ENCODE results near the gene PDE3B. TPM values are rescaled to one million over a fixed set of nuclear protein-coding genes. Genes with fewer than 3 reads are reported as not detected.

PDE3B gene
- total and polyA plus RNA-seq, 2 of the 8 experiments (the other 6 are each of a cell fraction or from before 2014, with no cell fraction given), result 2.7 to 10.9 TPM

- no peaks in the 10 kb centered on the region for H3K36me3 ChIP-seq (ENCODE audit: control insufficient read depth in 2 of 4, insufficient read depth in 4 of 4, low read length in 3 of 4)
- H3K23ac ChIP-seq (ENCODE audit: insufficient read length), result no peak overlapping the region
- H4K20me1 ChIP-seq (replicated peaks in 1 of 2; ENCODE audit: control insufficient read depth in 1 of 2, insufficient read depth in 2 of 2, low read length in 2 of 2), result no peaks in the 10 kb centered on the region
- ChIA-PET POLR2A (ENCODE audit: partially characterized antibody) (no interaction called here), CTCF (ENCODE audit: partially characterized antibody) (interaction anchor here (1.0 kb wide), 1 partner anchor 24 kb away, joined by 3 read pairs; no protein-coding TSS in a partner anchor)
- H3K79me2 ChIP-seq (ENCODE audit: control insufficient read depth in 1 of 2, insufficient read depth in 2 of 2, low read length in 2 of 2), result no peaks in the 10 kb centered on the region; a peak in 1 of 4 replicates
- no peak overlapping the region for H3K4me3 ChIP-seq (ENCODE audit: extremely low read depth in 1 of 4, insufficient read depth in 2 of 4, low read depth in 3 of 4, low read length in 4 of 4)
- H3K56ac ChIP-seq (replicated peaks; ENCODE audit: insufficient read length, low read depth, low read length), result no peak overlapping the region
- H4K5ac ChIP-seq (ENCODE audit: insufficient read length, low read depth, low read length), result no peak overlapping the region
- H2BK20ac ChIP-seq (ENCODE audit: low read length), result no peak overlapping the region
- H3K4ac ChIP-seq (replicated peaks; ENCODE audit: insufficient read length, low read depth, low read length), result no peak overlapping the region
- 83% methylated on average over 3 of the region's 3 CpGs; no CpG with 5 or more reads in 1 of the 2 experiments for WGBS, 2 experiments (ENCODE audit: extremely low coverage in 1 of 2, insufficient coverage in 1 of 2, insufficient read length in 1 of 2, insufficient replicate concordance in 2 of 2, low coverage in 1 of 2, low lambda C conversion rate in 2 of 2, missing lambda C conversion rate in 1 of 2)
- H4K8ac ChIP-seq (ENCODE audit: extremely low read depth, insufficient read depth, low read length), result no peak overlapping the region
- DNase-seq (ENCODE audit: low read depth in 1 of 2, low spot score in 2 of 2) (no peak), FAIRE-seq (no peak)
- H3K79me1 ChIP-seq (ENCODE audit: low read depth, low read length), result no peaks in the 10 kb centered on the region
- H2BK12ac ChIP-seq (ENCODE audit: low read depth, low read length), result no peak overlapping the region
- no peaks in the 10 kb centered on the region for H3K9me3 ChIP-seq (ENCODE audit: insufficient read depth in 2 of 2, low read depth in 1 of 2, low read length in 1 of 2)
- H3K27me3 ChIP-seq (replicated peaks in 1 of 4; ENCODE audit: control insufficient read depth in 3 of 4, extremely low read depth in 1 of 4, insufficient read depth in 3 of 4, low read length in 3 of 4), result no peaks in the 10 kb centered on the region
- no peak overlapping the region for H2BK120ac ChIP-seq (replicated peaks; ENCODE audit: low read depth, low read length)
- no peak overlapping the region for H2BK5ac ChIP-seq (ENCODE audit: low read depth, low read length)
- no peak overlapping the region for H3K4me2 ChIP-seq (ENCODE audit: insufficient read depth in 1 of 2, low read depth in 2 of 2, low read length in 2 of 2)
- no peaks in the 10 kb centered on the region for H3K23me2 ChIP-seq (ENCODE audit: low read depth, low read length)
- no peak overlapping the region for H3K27ac ChIP-seq (ENCODE audit: low read depth, low read length)
- H2AFZ ChIP-seq (ENCODE audit: low read length), result no peak overlapping the region
- no peak overlapping the region for H2AK5ac ChIP-seq (ENCODE audit: low read depth, low read length)
- H3K14ac ChIP-seq (ENCODE audit: insufficient read length), result no peak overlapping the region
- H2BK15ac ChIP-seq (ENCODE audit: low read length), result no peak overlapping the region
- no peak overlapping the region for H4K91ac ChIP-seq (replicated peaks; ENCODE audit: insufficient read length, low read length)
- peaks cover 0 to 3% (median 0%) of the 10 kb centered on the region in 4 experiments; a peak in 2 of 7 replicates for H3K4me1 ChIP-seq (replicated peaks in 1 of 4; ENCODE audit: control insufficient read depth in 3 of 4, insufficient read depth in 4 of 4, low read length in 3 of 4)
- no peak overlapping the region for H3K18ac ChIP-seq (ENCODE audit: extremely low read depth, low read length)
- H3K9ac ChIP-seq (replicated peaks in 1 of 4; ENCODE audit: extremely low read depth in 1 of 4, low read depth in 3 of 4, low read length in 3 of 4), result no peak overlapping the region
- TF ChIP-seq RAD21 (IDR thresholded peaks at IDR 0.05 in 1 of 2, conservative IDR thresholded peaks at IDR 0.05 in 1 of 2; ENCODE audit: low read depth in 2 of 2, low read length in 2 of 2) (no peak), USF2 (IDR thresholded peaks at IDR 0.05; ENCODE audit: low read length) (no peak), SRF (IDR thresholded peaks at IDR 0.05; ENCODE audit: low read depth, low read length) (no peak), EZH2 (IDR thresholded peaks at IDR 0.05; ENCODE audit: low read depth, low read length, severe bottlenecking) (no peak), PHF8 (conservative IDR thresholded peaks at IDR 0.05; ENCODE audit: low read depth, low read length) (no peak)
These were observed 103.3 kb downstream of the PDE3B start for GRCh38 chr11:14746857-14747395.

Measured in H1 (cell line).